Astrocyte of the spinal cord (primary cell): Measurements from ENCODE around the gene CTTNBP2.

ENCODE experiments used
- DNase-seq: peaks from one replicate; pipeline ENCODE4 v3.0.0; 2011; ENCODE audit warnings: low read depth, low spot score
- H3K4me3 ChIP-seq: 2 replicates; pipeline ENCODE4 v1.5.1; 2011; ENCODE audit warnings: low read depth, mild to moderate bottlenecking, low read length, moderate library complexity
- in situ Hi-C: cut with HindIII; loops from 2 replicates; pipeline ENCODE4 v1.10.0; 2017; ENCODE audit warnings: low sequenced_read_pairs
- TF ChIP-seq, protein P1 (sequence below): IDR thresholded peaks from 2 replicates; pipeline ENCODE4 v1.5.1; 2012; ENCODE audit warnings: low read depth, mild to moderate bottlenecking, low read length, inconsistent platforms

CTTNBP2 gene

DNA sequence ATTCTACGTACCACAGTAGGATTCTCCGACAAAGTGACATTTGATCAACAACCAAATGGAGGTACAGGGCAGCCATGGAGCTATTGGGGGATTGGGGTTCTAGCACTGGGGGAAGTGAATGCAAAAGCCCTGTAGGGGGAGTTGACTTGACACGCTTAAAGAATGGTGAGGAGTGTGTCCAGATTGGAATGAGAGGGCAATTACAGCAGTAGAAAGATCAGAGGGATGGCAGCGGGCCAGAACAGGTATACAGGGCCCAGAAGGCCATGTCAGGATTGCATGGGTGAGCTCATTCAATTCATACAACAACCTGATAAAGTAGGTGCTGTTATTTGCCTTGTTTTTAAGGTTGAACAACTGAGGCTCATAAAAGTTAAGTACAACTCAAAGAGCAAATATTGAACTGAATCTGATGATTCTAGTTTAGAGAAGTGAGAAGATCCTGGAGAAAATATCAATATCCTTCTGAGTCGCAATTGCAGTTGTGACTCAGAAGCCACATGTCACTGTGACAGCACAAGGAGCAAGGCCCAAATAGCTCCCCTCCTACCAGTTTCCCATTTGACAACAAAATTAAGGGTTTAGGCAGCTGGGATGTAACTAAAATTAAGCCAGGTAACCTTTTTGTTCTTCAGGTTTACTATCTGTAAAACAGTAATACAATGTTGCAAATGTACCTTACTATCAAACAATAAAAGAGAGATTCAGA, 28.0 kb upstream of the CTTNBP2 start:
- no peak overlapping the region for H3K4me3 ChIP-seq
- in situ Hi-C loops, result no loop called here
- TF ChIP-seq, protein P1, sequence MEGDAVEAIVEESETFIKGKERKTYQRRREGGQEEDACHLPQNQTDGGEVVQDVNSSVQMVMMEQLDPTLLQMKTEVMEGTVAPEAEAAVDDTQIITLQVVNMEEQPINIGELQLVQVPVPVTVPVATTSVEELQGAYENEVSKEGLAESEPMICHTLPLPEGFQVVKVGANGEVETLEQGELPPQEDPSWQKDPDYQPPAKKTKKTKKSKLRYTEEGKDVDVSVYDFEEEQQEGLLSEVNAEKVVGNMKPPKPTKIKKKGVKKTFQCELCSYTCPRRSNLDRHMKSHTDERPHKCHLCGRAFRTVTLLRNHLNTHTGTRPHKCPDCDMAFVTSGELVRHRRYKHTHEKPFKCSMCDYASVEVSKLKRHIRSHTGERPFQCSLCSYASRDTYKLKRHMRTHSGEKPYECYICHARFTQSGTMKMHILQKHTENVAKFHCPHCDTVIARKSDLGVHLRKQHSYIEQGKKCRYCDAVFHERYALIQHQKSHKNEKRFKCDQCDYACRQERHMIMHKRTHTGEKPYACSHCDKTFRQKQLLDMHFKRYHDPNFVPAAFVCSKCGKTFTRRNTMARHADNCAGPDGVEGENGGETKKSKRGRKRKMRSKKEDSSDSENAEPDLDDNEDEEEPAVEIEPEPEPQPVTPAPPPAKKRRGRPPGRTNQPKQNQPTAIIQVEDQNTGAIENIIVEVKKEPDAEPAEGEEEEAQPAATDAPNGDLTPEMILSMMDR, result no peak
- DNase-seq, result no peak

DNA sequence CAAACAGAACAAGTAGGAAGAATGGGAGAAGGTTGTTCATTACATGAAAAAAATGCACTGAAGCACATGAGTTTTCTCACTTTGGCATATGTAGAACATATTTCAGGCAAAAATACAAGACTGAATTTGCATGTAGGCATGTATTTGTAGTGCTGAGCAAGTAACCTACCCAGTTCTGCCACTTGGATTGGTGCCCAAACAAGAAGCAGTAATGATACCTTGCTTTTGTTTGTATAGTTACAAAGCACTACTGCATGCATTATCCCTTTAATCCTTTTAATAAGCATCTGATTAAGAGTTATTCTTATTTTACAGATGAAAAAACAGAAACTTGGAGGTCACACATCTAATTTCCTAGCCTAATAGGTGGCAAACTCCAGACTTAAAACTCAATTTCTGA, 23.1 kb upstream of the CTTNBP2 start:
- TF ChIP-seq, protein P1, result no peak
- H3K4me3 ChIP-seq, result no peak overlapping the region
- in situ Hi-C loops, result no loop called here
- no peak for DNase-seq

DNA sequence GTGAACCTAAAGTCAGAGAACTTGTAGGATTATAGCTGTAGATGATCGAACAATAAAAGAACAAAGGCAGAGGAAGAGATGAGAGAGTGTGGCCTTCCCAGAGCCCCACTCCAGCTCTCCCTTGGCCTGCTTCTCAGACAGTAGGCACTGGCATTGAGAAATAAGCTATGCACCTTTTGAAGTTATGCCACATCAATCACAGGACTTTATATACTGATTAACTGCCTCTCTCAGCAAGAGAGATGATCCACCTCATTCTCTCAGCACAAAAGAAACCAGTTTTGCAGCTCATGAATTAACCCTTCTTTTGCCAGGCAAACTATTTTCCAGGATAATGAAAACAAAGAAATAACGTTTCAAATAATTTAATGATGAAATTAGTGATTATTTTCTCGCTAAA, 22.0 kb upstream of the CTTNBP2 start:
- in situ Hi-C loops, result no loop called here
- DNase-seq, result no peak
- TF ChIP-seq, protein P1, result no peak
- H3K4me3 ChIP-seq, result no peak overlapping the region

DNA sequence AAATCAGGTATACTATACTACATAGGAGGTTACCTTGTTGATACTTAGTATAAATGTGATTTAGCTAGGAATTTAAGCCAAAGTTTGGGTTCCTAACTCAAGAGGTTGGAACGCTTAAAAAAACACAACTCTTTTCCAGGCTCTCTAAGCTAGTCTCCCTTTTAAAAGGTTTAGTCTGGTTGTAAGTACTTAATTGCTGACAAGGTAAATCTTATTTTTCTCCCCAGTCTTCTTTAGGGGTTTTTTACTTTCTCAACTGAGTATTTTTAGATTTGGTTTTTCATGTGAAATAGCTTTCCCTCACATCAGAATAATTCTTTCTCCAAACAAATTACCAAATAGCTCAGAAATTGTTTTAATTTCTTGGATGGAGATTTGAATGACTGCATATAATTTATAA, 20.8 kb upstream of the CTTNBP2 start:
- TF ChIP-seq, protein P1, result no peak
- no peak overlapping the region for H3K4me3 ChIP-seq
- no peak for DNase-seq
- in situ Hi-C loops, result no loop called here

DNA sequence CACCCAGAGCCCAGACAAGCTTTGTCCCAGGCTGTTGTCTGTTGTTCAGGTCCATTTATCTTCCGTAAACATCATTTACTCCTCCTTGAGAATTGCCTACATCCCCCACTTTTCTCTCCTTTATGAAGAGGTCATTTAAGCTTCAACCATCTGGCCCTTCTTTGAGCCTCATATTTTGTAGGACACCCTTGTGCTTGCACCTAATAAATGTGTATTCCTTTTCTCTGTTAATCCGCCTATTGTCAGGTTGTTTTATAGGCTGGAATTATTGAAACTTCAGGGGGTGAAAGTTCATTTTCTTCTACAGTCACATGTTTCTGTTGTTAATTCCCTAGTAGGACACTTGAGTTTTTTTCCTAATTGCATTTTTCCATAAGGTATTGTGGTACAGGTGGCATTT, 19.6 kb upstream of the CTTNBP2 start:
- DNase-seq, result no peak
- H3K4me3 ChIP-seq, result no peak overlapping the region
- in situ Hi-C loops, result no loop called here
- TF ChIP-seq, protein P1, result no peak

DNA sequence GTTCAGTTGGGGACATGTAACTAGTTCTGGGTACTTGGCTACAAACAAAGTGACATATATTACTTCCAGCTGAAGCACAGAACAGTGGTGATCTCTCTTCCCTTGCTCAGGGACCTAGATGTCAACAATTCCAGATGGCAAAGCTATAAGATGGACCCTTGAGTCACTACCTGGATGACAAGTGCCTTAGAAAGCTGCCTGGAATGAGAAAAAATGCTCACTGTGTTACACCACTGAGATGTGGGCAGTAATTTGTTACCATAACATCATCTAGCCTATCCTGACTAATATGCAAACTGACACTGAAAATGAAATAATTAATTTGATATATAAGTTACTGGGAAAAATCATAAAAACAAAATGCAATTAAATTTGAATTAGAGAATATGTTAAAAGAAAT, 16.4 kb upstream of the CTTNBP2 start:
- H3K4me3 ChIP-seq, result no peak overlapping the region
- DNase-seq, result no peak
- TF ChIP-seq, protein P1, result no peak
- in situ Hi-C loops, result no loop called here
